LNCaP clone FGC (cell line): ENCODE results near the gene CDC5L.

Experiments
- DNase-seq: peaks from one replicate; pipeline ENCODE4 v3.0.0-alpha.2; 2011; ENCODE audit warnings: low read depth
- H3K4me3 ChIP-seq: 2 replicates; pipeline ENCODE4 v1.5.1; 2011; ENCODE audit warnings: mild to moderate bottlenecking, low read depth, low read length, control low read depth
- TF ChIP-seq, protein P1 (sequence below): IDR thresholded peaks from 2 replicates; pipeline ENCODE4 v1.5.1; 2012; ENCODE audit warnings: mild to moderate bottlenecking; ENCODE audit not compliant: control insufficient read depth, insufficient read depth; ENCODE audit errors: extremely low read depth

CDC5L gene

DNA sequence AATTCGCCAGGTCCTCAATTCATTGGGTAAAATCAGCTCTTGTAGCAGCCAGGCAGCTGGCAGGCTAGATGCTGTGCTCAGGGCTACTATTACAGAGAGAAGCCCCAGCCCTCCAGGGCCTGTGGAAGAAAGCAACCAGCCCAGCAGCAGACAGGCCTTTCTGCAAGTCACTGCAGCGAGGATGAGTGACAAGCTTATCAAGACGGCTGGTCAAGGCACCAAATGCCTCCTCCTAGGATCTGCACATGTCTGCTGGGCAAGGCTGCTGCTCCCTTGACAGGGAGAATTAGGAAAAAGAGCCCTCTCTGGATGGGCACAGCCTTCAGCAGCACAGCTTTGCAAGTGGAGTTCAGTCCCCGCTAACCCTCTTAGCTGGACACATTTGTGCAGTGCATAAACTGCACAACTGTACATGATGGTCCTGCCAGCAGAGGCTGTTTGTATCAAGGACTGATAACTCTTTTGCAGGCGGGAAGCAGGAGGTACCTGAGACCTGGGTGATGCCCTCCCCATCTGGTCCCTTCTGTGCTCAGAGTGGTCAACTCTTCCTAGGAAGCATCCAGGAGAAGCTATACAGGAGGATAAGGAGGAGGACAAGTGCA, 89.9 kb downstream of the CDC5L start:
- H3K4me3 ChIP-seq: no peak overlapping the region
- TF ChIP-seq, protein P1, sequence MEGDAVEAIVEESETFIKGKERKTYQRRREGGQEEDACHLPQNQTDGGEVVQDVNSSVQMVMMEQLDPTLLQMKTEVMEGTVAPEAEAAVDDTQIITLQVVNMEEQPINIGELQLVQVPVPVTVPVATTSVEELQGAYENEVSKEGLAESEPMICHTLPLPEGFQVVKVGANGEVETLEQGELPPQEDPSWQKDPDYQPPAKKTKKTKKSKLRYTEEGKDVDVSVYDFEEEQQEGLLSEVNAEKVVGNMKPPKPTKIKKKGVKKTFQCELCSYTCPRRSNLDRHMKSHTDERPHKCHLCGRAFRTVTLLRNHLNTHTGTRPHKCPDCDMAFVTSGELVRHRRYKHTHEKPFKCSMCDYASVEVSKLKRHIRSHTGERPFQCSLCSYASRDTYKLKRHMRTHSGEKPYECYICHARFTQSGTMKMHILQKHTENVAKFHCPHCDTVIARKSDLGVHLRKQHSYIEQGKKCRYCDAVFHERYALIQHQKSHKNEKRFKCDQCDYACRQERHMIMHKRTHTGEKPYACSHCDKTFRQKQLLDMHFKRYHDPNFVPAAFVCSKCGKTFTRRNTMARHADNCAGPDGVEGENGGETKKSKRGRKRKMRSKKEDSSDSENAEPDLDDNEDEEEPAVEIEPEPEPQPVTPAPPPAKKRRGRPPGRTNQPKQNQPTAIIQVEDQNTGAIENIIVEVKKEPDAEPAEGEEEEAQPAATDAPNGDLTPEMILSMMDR: no peak
- no peak for DNase-seq

DNA sequence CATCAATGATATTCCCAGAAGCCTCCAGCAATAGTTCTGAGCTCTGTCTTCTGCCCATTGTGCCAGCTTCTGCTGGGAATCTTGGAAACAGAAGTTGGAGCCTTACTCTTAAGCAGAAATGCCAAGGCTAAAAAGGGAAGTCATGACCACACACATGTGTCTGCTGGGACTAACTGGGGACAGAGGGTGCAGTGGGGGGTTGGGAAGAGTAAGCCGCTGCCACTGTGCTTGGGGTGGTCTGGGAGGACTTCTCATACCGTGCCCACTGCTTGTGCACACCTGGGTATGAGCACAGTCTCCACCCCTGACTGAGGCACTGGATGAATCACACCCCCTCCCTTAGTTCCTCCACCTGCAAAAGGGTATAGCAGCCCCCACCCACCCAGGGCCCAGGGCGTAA, 90.7 kb downstream of the CDC5L start:
- H3K4me3 ChIP-seq: no peak overlapping the region
- DNase-seq: no peak
- TF ChIP-seq, protein P1: no peak

DNA sequence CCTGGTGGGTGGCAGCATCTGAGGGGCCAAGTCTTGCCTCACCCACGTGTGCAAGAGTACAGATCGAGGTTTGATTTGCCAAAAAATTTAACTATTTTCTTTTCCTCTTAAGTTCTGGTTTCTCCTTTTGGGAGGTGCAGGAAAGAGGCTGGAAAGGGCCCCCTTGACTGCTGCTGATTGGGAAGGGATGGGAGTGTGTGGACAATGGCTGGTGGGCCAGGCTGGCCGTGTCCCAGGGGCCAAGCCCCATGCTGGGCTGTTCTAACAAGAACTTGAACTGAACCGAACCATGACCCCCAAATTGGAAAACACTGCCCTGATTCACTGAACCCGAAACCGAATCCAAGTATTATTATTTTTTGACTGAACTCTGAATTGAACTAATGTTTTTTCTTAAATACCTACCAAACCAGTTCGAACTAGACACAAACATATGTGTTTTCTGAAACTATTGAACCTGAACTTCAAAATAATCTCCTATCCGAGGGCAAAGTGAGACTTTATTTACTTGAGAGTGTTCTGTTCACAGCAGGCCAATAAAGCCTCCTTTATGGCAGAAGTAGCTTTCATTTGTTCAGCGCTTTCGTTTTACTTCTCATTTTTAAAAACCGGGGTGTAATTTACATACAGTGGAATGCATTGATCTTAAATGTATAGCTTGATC, 91.2 kb downstream of the CDC5L start:
- no peak for DNase-seq
- H3K4me3 ChIP-seq: no peak overlapping the region
- TF ChIP-seq, protein P1: no peak

DNA sequence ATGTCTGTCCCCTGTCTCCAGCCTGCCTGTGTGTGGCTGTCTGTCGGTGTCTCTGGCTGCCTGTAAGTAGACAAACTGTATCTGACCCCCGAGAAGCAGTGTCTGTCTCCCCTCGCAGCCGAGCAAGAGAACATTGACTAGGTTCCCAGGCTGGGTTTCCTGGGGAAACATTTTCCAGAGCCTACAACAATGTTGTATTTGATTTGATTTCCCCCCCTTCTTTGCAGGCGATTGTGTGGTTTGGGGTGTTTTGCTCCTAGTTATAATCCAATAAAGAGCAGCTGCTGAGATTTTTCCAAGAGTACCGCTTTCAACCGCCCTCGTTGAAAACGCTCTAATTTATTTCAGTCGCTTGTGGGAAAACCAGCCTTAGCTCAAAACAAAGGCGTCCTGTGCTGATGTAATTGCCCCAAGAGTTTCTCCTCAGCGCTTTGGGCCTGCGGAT, 92.6 kb downstream of the CDC5L start:
- TF ChIP-seq, protein P1: no peak
- no peak for DNase-seq

DNA sequence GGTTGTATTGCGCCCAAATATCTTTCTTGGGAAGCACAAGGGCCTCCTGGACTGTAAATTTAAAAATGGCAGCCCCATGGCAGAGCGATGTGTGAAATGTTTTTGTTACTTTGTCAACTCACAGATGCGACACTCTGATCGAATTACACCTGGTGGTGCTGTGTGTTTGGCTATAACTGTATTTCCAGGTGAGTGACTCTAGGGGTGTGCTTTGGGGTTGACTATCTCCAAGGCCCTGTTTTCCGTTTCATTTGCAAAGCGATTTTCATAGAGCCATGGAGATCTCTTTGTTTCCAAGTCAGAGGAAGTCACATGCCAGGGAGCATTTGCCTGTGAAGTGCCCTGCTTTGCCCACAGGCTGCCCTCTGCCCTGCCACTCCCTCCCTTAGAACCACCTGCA, 93.5 kb downstream of the CDC5L start:
- TF ChIP-seq, protein P1: no peak
- H3K4me3 ChIP-seq: no peak overlapping the region
- DNase-seq: no peak

More for the DNA sequence above, 92.6 kb downstream of the CDC5L start:
- no peak overlapping the region for H3K4me3 ChIP-seq

DNA sequence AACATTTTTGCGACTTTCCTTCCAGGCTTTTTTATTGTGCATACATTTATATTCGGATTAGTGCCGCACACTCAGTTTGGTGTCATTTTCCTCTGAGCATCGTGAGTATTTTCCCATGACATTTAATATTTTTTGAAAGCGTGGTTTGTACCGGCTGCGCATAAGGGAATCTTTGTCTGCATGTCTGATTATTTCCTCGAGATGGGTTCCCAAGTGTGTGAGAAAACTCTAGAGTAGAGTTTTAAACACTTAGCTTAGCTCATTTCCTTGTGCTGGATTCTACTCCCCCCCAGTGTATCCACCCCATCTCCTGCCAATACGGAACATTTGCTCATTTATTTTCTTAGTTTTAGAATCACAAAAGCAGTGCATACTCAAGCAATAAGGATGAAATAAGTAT, 94.3 kb downstream of the CDC5L start:
- TF ChIP-seq, protein P1: no peak
- no peak overlapping the region for H3K4me3 ChIP-seq
- DNase-seq: no peak
